ENCODE measurements around the gene CT45A8.
"Not testable (repeated sequence)": the region's sequence is repeated elsewhere in the genome, so short reads cannot be mapped to it uniquely, and the experiment has no call there.

Gene CT45A8

GRCh38 chrX:135854438-135854837 is at the start of gene CT45A8:
Gene CT45A8 (minus strand): TSS chrX:135854538. CDS start chrX:135850783, 3,755 bp downstream.
- DNase-seq, result not testable (repeated sequence)

GRCh38 chrX:135893294-135893817 is 39.0 kb upstream of the CT45A8 start, which contains the start of the genes CT45A10 and SAGE1:
Gene CT45A10 (minus strand): TSS chrX:135893444. CDS start chrX:135885344, 8,100 bp downstream.
Gene SAGE1 (plus strand): TSS chrX:135893716. CDS start chrX:135896243, 2,527 bp downstream.
- DNase-seq, result no peak

- DNase-seq, result no peak
Measured at GRCh38 chrX:135892781-135893180, 38.4 kb upstream of the CT45A8 start.

GRCh38 chrX:135890087-135890585 is 35.8 kb upstream of the CT45A8 start:
- DNase-seq, result no peak

GRCh38 chrX:135888976-135889375 is 34.6 kb upstream of the CT45A8 start:
- DNase-seq, result not testable (repeated sequence)

- DNase-seq, result not testable (repeated sequence)
Measured at GRCh38 chrX:135888230-135888629, 33.9 kb upstream of the CT45A8 start.

- not testable (repeated sequence) for DNase-seq
Measured at GRCh38 chrX:135882741-135883140, 28.4 kb upstream of the CT45A8 start.

DNA sequence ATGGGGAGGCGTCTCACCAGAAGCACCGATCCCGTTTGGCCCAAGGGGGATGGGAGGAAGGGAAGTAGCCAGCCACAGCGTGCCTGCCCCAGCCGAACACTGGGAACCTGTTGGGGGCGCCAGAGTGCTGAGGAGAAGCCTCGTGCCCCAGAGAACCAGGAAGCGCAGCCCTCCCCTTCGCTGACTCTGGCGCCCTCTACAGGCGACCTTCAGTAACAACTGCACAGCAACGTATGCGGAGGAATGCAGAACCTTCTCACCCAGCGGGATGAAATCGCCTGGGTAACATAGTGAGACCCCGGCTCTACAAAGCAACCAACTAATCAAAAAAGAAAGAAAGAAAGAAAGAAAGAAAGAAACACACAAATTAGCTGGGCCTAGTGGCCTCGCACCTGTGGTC is 17.4 kb upstream of the CT45A8 start, which contains the start of gene CT45A9:
Gene CT45A9, minus strand, starts transcription at position 101 of the 400 bp plus-strand sequence. CDS start 3,751 bp downstream, outside the sequence.
- not testable (repeated sequence) for DNase-seq

DNA sequence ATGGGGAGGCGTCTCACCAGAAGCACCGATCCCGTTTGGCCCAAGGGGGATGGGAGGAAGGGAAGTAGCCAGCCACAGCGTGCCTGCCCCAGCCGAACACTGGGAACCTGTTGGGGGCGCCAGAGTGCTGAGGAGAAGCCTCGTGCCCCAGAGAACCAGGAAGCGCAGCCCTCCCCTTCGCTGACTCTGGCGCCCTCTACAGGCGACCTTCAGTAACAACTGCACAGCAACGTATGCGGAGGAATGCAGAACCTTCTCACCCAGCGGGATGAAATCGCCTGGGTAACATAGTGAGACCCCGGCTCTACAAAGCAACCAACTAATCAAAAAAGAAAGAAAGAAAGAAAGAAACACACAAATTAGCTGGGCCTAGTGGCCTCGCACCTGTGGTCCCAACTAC is 17.2 kb downstream of the CT45A8 start, which contains the start of gene CT45A7:
Gene CT45A7, minus strand, starts transcription at position 101 of the 400 bp plus-strand sequence. CDS start 3,747 bp downstream, outside the sequence.
- not testable (repeated sequence) for DNase-seq

- not testable (repeated sequence) for DNase-seq
Measured at GRCh38 chrX:135819912-135820311, 34.4 kb downstream of the CT45A8 start, which contains the start of gene CT45A2. Gene CT45A2 (minus strand): TSS chrX:135820012. CDS start chrX:135816265, 3,747 bp downstream.

GRCh38 chrX:135802687-135803086 is 51.7 kb downstream of the CT45A8 start, which contains the start of gene CT45A6:
Gene CT45A6 (minus strand): TSS chrX:135802787. CDS start chrX:135798993, 3,794 bp downstream.
- not testable (repeated sequence) for DNase-seq
